ENCODE results near the gene ADARB1. TPM values are rescaled to one million over a fixed set of nuclear protein-coding genes. Genes with fewer than 3 reads are reported as not detected.

ADARB1 gene
- total and polyA plus RNA-seq, 9 of the 15 experiments (the other 6 are each of a cell fraction or from before 2014, with no cell fraction given): 6.7 to 16.0 (median 8.3) TPM

DNA sequence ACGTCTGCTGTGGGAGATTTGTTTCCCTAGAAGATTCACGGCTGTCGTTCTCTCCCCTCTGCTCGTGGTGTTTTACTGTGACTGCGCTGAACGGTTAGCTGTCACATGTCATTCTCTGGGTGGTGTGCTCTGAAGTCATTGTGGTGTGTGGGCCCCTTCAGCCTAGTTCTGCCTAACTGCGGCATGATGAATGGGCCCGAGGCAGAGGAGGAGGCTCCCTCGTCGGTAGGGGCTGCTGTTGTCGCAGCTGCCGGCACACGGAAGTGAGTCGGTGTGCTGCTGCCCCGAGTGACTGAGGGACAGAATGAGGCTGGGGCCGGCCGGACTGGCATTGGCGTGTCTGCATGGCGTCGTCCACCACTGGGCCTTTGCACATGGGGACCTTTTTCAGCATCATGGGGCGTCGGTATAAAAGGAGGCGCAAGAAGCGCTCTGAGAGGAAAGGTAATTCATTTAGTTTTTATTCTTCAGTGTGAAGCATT is 77.9 kb downstream of the ADARB1 start (continued):
- TF ChIP-seq NR1H2 (CRISPR knock-in tag; IDR thresholded peaks at IDR 0.05) (no peak), ZBTB7A (IDR thresholded peaks at IDR 0.05; ENCODE audit: borderline replicate concordance, control insufficient read depth, low read depth, low read length) (peak; percentile 57; the same call in 1 of the 2 replicates), PHTF2 (CRISPR knock-in tag; IDR thresholded peaks at IDR 0.05) (no peak), ZFPM2 (CRISPR knock-in tag; IDR thresholded peaks at IDR 0.05) (0 out of 2 replicates have a peak, but pooled peaks have one; percentile 37), CHCHD3 (CRISPR knock-in tag; IDR thresholded peaks at IDR 0.05) (no peak), RBM22 (IDR thresholded peaks at IDR 0.05; ENCODE audit: low read depth, low read length, poor library complexity, severe bottlenecking) (no peak), STAG1 (CRISPR knock-in tag; IDR thresholded peaks at IDR 0.05; ENCODE audit: borderline replicate concordance) (peak; percentile 65; the same call in 1 of the 2 replicates), NCOA1 (IDR thresholded peaks at IDR 0.05; ENCODE audit: low read depth) (no peak), BRF1 (IDR thresholded peaks at IDR 0.05; ENCODE audit: borderline replicate concordance, extremely low read depth, insufficient read length) (no peak), WHSC1 (IDR thresholded peaks at IDR 0.05; ENCODE audit: low read length) (no peak), BRD4 (IDR thresholded peaks at IDR 0.05) (no peak), ATF1 (CRISPR knock-in tag; IDR thresholded peaks at IDR 0.05) (no peak), ATF1 (tag; IDR thresholded peaks at IDR 0.05) (peak; percentile 85)
- TF ChIP-seq, protein P1, sequence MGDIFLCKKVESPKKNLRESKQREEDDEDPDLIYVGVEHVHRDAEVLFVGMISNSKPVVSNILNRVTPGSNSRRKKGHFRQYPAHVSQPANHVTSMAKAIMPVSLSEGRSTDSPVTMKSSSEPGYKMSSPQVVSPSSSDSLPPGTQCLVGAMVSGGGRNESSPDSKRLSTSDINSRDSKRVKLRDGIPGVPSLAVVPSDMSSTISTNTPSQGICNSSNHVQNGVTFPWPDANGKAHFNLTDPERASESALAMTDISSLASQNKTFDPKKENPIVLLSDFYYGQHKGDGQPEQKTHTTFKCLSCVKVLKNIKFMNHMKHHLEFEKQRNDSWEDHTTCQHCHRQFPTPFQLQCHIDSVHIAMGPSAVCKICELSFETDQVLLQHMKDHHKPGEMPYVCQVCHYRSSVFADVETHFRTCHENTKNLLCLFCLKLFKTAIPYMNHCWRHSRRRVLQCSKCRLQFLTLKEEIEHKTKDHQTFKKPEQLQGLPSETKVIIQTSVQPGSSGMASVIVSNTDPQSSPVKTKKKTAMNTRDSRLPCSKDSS (IDR thresholded peaks at IDR 0.05; ENCODE audit: low read depth, partially characterized antibody): no peak
- TF ChIP-seq, protein P2, sequence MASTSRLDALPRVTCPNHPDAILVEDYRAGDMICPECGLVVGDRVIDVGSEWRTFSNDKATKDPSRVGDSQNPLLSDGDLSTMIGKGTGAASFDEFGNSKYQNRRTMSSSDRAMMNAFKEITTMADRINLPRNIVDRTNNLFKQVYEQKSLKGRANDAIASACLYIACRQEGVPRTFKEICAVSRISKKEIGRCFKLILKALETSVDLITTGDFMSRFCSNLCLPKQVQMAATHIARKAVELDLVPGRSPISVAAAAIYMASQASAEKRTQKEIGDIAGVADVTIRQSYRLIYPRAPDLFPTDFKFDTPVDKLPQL (IDR thresholded peaks at IDR 0.05; ENCODE audit: extremely low read depth, insufficient read length): no peak
- TF ChIP-seq, protein P3, sequence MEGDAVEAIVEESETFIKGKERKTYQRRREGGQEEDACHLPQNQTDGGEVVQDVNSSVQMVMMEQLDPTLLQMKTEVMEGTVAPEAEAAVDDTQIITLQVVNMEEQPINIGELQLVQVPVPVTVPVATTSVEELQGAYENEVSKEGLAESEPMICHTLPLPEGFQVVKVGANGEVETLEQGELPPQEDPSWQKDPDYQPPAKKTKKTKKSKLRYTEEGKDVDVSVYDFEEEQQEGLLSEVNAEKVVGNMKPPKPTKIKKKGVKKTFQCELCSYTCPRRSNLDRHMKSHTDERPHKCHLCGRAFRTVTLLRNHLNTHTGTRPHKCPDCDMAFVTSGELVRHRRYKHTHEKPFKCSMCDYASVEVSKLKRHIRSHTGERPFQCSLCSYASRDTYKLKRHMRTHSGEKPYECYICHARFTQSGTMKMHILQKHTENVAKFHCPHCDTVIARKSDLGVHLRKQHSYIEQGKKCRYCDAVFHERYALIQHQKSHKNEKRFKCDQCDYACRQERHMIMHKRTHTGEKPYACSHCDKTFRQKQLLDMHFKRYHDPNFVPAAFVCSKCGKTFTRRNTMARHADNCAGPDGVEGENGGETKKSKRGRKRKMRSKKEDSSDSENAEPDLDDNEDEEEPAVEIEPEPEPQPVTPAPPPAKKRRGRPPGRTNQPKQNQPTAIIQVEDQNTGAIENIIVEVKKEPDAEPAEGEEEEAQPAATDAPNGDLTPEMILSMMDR (IDR thresholded peaks at IDR 0.05 in 2 of 3, conservative IDR thresholded peaks at IDR 0.05 in 1 of 3; ENCODE audit: insufficient read depth in 2 of 3, low read depth in 1 of 3, low read length in 3 of 3): peak; percentile 97
- TF ChIP-seq, protein P4, sequence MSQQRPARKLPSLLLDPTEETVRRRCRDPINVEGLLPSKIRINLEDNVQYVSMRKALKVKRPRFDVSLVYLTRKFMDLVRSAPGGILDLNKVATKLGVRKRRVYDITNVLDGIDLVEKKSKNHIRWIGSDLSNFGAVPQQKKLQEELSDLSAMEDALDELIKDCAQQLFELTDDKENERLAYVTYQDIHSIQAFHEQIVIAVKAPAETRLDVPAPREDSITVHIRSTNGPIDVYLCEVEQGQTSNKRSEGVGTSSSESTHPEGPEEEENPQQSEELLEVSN (IDR thresholded peaks at IDR 0.05; ENCODE audit: borderline replicate concordance in 1 of 2, extremely low read depth in 1 of 2, insufficient read depth in 1 of 2, insufficient read length in 1 of 2, low read depth in 1 of 2, low read length in 1 of 2, poor library complexity in 1 of 2, severe bottlenecking in 1 of 2): peak; percentile 59 to 76
- TF ChIP-seq, protein P5, sequence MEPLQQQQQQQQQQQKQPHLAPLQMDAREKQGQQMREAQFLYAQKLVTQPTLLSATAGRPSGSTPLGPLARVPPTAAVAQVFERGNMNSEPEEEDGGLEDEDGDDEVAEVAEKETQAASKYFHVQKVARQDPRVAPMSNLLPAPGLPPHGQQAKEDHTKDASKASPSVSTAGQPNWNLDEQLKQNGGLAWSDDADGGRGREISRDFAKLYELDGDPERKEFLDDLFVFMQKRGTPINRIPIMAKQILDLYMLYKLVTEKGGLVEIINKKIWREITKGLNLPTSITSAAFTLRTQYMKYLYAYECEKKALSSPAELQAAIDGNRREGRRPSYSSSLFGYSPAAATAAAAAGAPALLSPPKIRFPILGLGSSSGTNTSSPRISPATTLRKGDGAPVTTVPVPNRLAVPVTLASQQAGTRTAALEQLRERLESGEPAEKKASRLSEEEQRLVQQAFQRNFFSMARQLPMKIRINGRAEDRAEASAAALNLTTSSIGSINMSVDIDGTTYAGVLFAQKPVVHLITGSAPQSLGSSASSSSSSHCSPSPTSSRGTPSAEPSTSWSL (CRISPR knock-in tag; IDR thresholded peaks at IDR 0.05; ENCODE audit: borderline replicate concordance): no peak

All from K562 (cell line).